ENCODE data around the gene DGCR8.

GRCh38 chr22:20129747-20130014 is 49.6 kb downstream of the DGCR8 start:
- no peak for TF ChIP-seq CTCF (IDR thresholded peaks at IDR 0.05)
- TF ChIP-seq POLR2A (IDR thresholded peaks at IDR 0.05): no peak
